Chondrocyte (in vitro differentiated cells): ENCODE results near the gene CPLX3. TPM values are rescaled to one million over a fixed set of nuclear protein-coding genes. Genes with fewer than 3 reads are reported as not detected.
A peak's percentile ranks its signal among the peaks of the same experiment; 100 is the strongest.

Source experiments
- DNase-seq: peaks from one replicate; pipeline ENCODE4 v3.0.0; 2021; ENCODE audit warnings: mixed read lengths, low spot score
- H3K27ac Mint-ChIP-seq: one replicate; pipeline ENCODE4 v1.8.0; 2021; ENCODE audit warnings: mild to moderate bottlenecking, moderate library complexity, mixed read lengths; ENCODE audit not compliant: unreplicated experiment
- H3K27me3 Mint-ChIP-seq: 2 replicates; pipeline ENCODE4 v1.8.0; 2021; ENCODE audit warnings: low read depth, mixed read lengths
- H3K36me3 Mint-ChIP-seq: 2 replicates; pipeline ENCODE4 v1.8.0; 2021; ENCODE audit warnings: low read depth, mixed read lengths
- H3K4me1 Mint-ChIP-seq: 2 replicates; pipeline ENCODE4 v1.8.0; 2021; ENCODE audit warnings: low read depth, mild to moderate bottlenecking, mixed read lengths
- H3K4me3 Mint-ChIP-seq: one replicate; pipeline ENCODE4 v1.8.0; 2021; ENCODE audit warnings: mild to moderate bottlenecking, moderate library complexity, mixed read lengths; ENCODE audit not compliant: unreplicated experiment
- H3K9me3 Mint-ChIP-seq: 2 replicates; pipeline ENCODE4 v1.8.0; 2021; ENCODE audit warnings: low read depth, mixed read lengths
- total RNA-seq: library from RNA; stranded (reverse); gene quantifications from 3 replicates; pipeline ENCODE4 v1.2.1, GENCODE V29; 2021
- TF ChIP-seq, protein P1 (sequence below): fragments of 200-600 bp; sonication (generic); IDR thresholded peaks from 2 replicates; pipeline ENCODE4 v1.5.0; 2021; ENCODE audit warnings: antibody characterized with exemption, mild to moderate bottlenecking, moderate library complexity

Gene CPLX3
- total RNA-seq, 1 donor from 2014 or later: not detected

DNA sequence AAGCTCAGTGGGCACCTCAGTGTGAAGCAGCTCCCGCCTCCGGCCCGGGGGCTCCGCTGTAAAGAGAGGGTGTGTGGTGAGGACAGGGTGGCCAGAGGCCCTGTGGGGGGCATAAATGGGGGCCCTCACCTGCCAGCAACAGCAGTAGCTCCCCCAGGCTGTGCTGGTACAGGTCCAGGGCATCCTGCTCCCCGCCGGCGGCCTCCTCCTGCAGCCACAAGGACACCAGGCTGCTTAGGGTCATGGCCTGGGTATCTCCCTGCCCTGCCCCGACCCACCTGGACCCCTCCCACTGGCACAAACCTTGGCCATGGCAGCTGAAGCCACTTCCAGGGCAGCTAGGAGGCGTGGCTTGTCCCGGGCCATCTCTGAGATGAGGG, 11.7 kb downstream of the CPLX3 start:
- Mint-ChIP-seq H3K27ac (no peak overlapping the region), H3K4me3 (no peak overlapping the region), H3K27me3 (no peaks in the 10 kb centered on the region), H3K36me3 (peaks cover 5% of the 10 kb centered on the region), H3K9me3 (no peaks in the 10 kb centered on the region), H3K4me1 (peaks cover 17% of the 10 kb centered on the region)
- DNase-seq: no peak
- TF ChIP-seq, protein P1, sequence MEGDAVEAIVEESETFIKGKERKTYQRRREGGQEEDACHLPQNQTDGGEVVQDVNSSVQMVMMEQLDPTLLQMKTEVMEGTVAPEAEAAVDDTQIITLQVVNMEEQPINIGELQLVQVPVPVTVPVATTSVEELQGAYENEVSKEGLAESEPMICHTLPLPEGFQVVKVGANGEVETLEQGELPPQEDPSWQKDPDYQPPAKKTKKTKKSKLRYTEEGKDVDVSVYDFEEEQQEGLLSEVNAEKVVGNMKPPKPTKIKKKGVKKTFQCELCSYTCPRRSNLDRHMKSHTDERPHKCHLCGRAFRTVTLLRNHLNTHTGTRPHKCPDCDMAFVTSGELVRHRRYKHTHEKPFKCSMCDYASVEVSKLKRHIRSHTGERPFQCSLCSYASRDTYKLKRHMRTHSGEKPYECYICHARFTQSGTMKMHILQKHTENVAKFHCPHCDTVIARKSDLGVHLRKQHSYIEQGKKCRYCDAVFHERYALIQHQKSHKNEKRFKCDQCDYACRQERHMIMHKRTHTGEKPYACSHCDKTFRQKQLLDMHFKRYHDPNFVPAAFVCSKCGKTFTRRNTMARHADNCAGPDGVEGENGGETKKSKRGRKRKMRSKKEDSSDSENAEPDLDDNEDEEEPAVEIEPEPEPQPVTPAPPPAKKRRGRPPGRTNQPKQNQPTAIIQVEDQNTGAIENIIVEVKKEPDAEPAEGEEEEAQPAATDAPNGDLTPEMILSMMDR: no peak

DNA sequence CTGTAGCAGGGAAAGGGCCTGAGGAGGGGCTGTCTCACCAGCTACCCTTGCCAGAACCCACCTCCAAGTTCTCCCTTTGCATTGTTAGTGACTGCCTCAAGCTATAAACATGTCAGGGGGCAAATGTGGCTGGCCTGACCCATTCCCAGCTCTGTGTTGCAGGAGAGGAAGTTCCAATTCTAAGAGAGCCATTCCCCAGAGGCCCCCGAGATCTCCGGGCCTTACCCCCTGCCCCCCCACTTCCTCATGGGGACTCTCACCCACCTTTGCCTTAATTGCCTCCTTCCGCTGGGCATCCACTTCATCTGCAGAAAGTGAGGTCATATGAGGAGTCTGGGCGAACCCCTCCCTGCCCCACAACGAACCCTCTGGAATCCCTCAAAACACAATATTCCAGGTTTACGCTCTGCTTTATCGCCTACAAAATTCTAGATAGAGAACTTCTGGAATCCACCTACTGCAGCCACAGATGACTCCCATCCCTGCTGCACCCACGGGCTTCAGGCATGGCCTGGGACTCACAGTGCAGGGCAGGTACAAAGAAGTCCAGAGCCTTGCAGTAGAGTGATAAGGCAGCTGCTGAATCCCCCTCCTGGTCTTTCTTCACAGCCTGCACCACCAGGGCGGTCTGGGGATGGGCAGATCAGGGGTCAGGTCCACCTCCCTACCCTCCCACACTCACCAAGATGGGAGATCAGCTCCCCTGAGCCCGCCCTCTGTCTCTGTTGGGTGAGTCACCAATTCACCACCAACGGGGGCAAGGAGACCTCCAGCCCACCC, 12.5 kb downstream of the CPLX3 start:
- Mint-ChIP-seq H3K27me3 (no peaks in the 10 kb centered on the region), H3K4me1 (peaks cover 22% of the 10 kb centered on the region), H3K9me3 (no peaks in the 10 kb centered on the region), H3K4me3 (no peak overlapping the region), H3K27ac (no peak overlapping the region), H3K36me3 (peaks cover 5% of the 10 kb centered on the region)
- TF ChIP-seq, protein P1: no peak
- no peak for DNase-seq

DNA sequence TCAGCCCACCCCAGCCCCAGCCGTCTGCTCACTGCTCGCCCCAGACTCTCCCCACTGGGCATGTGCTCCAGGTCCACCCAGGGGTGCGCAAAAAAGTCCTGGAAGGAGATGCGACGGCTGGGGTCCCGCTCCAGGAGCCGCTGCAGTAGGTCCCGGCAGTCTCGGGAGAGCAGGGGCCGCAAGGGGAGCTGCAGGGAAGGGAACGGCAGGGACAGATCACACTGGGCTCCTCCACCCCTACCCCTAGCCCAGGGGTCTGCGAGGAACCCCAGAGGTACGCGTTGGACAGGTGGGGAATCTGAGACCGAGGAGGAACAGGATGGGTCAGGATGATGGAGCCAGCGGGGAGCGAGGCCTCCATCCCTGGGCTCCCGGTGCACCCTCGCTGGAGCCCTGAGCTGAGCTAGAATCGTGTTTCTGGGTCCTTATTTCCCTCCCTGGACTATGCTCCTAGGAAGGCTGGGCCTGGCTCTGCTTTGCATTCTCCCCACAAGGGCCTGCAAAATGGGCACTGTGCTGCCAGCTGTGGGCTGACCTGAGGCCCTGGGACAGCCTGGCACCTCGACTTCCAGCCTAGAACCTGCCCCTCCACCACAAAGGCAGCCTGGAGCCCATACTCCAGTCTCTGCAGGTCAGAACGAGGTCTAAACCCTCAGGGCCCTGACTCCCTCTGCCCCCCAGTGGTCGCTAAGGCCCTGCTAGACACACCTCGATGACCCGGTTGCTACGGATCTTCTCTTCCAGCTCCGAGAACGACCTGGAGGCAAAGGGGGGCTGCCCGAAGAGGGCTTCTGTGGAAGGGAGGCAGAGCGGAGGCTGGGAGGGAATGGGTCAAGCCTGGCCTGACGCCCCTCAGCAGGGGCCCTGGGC, 13.3 kb downstream of the CPLX3 start:
- Mint-ChIP-seq H3K27me3 (no peaks in the 10 kb centered on the region), H3K27ac (no peak overlapping the region), H3K9me3 (no peaks in the 10 kb centered on the region), H3K4me3 (no peak overlapping the region), H3K4me1 (peaks cover 22% of the 10 kb centered on the region), H3K36me3 (peaks cover 7% of the 10 kb centered on the region)
- TF ChIP-seq, protein P1: no peak
- DNase-seq: no peak

DNA sequence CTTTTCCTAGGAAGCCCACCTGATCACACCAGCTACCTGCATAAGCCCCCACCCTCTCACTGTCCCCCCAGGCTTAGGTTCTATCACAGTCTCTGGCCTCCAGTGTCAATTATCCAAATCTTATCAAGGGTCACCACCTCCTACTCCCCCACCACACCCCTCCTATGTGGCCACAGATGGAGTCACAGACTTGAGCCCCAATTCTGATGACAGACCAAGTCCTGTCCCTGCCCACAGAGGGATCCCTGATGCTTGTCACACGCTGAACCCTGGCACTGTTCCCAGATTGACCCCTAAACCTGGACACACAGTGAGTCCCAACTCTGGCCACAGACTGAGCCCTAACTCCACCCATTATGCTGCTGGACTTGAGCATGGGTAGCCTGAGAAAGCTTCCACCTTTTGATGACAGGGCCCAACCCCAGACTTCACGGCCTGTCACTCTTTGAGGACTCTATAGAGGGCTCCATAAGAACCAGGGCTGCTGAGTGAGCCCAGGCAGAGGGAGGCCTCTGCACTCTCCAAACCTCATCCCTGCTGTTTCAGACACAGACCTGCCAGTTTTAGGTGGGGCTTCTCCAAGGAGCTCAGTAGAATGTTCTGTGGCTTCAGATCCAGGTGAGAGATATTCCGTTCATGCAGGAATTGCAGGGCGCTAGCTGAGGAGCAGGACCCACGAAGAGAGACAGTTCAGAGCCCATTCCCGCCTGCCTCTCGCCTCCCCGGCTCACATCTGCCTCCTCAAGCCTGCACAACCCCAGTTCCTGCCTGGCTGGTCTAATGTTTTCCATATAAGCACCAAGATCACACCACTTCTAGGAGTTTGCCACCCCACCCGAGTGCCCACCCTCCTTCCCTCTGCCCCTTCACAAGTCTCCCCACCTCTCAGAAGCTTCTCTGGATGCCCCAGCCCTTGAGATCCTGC, 14.7 kb downstream of the CPLX3 start:
- Mint-ChIP-seq H3K36me3 (peaks cover 7% of the 10 kb centered on the region), H3K27ac (no peak overlapping the region)
- TF ChIP-seq, protein P1: no peak

More for the DNA sequence above, 14.7 kb downstream of the CPLX3 start:
- no peak for DNase-seq
- H3K4me1 Mint-ChIP-seq: peaks cover 22% of the 10 kb centered on the region
- no peaks in the 10 kb centered on the region for H3K27me3 Mint-ChIP-seq
- H3K4me3 Mint-ChIP-seq: peak overlapping the region; percentile 28
- H3K9me3 Mint-ChIP-seq: no peaks in the 10 kb centered on the region
